SU-DHL-6 (cell line): ENCODE measurements around the gene RIN3.

Source experiments
- H2AFZ ChIP-seq: fragments of 200-600 bp; sonication (generic); 2 replicates; pipeline ENCODE4 v1.6.1; 2014; ENCODE audit warnings: low read depth, mild to moderate bottlenecking, moderate library complexity, mixed read lengths, antibody characterized with exemption, low read length; ENCODE audit not compliant: severe bottlenecking
- H3F3A ChIP-seq: fragments of 200-600 bp; shearing (Covaris generic); 2 replicates; pipeline ENCODE4 v1.6.0; 2016; ENCODE audit warnings: antibody characterized with exemption, mild to moderate bottlenecking; ENCODE audit not compliant: insufficient read depth
- H3K27ac ChIP-seq: fragments of 200-600 bp; sonication (generic); 2 replicates; pipeline ENCODE4 v1.5.1; 2016; ENCODE audit warnings: low read depth, mild to moderate bottlenecking, low read length, moderate library complexity, mixed read lengths
- H3K27me3 ChIP-seq: fragments of 200-600 bp; sonication (generic), shearing (Covaris generic); 2 replicates; pipeline ENCODE4 v1.6.0; 2014; ENCODE audit warnings: mild to moderate bottlenecking, low read length
- H3K36me3 ChIP-seq: fragments of 200-600 bp; sonication (generic); 2 replicates; pipeline ENCODE4 v1.6.1; 2014; ENCODE audit warnings: mild to moderate bottlenecking, low read length, mixed read lengths
- H3K4me2 ChIP-seq: fragments of 300-600, 200-600 bp; shearing (Covaris generic), sonication (generic); 2 replicates; pipeline ENCODE4 v1.6.0; 2014; ENCODE audit warnings: low read length, low read depth, mild to moderate bottlenecking; ENCODE audit not compliant: poor library complexity, severe bottlenecking
- H3K4me3 ChIP-seq: fragments of 200-600 bp; sonication (generic); 2 replicates; pipeline ENCODE4 v1.5.1; 2014; ENCODE audit warnings: antibody characterized with exemption, low read length, mild to moderate bottlenecking, mixed read lengths; ENCODE audit not compliant: insufficient read depth, poor library complexity, severe bottlenecking
- H3K79me2 ChIP-seq: fragments of 200-600 bp; sonication (generic); 2 replicates; pipeline ENCODE4 v1.6.1; 2014; ENCODE audit warnings: mild to moderate bottlenecking, low read length, moderate library complexity; ENCODE audit not compliant: insufficient read depth
- H3K9ac ChIP-seq: fragments of 200-600 bp; sonication (generic); 2 replicates; pipeline ENCODE4 v1.7.0; 2014; ENCODE audit warnings: mild to moderate bottlenecking, low read length
- H3K9me2 ChIP-seq: fragments of 200-600 bp; sonication (generic); replicated peaks from 2 replicates; pipeline ENCODE4 v1.6.1; 2014; ENCODE audit warnings: low read length; ENCODE audit not compliant: insufficient read depth
- H3K9me3 ChIP-seq: fragments of 200-600 bp; sonication (generic); 2 replicates; pipeline ENCODE4 v1.6.1; 2014; ENCODE audit warnings: low read length, mixed read lengths; ENCODE audit not compliant: insufficient read depth
- H4K20me1 ChIP-seq: fragments of 200-600 bp; sonication (generic); 2 replicates; pipeline ENCODE4 v1.6.1; 2014; ENCODE audit warnings: low read depth, mild to moderate bottlenecking, antibody characterized with exemption, low read length, moderate library complexity, mixed read lengths
- EZH2phosphoT487 ChIP-seq: fragments of 200-600 bp; sonication (generic), shearing (Covaris generic); conservative IDR thresholded peaks from 2 replicates; pipeline ENCODE4 v1.6.1; 2018; ENCODE audit warnings: mild to moderate bottlenecking, antibody characterized with exemption, low read length, moderate library complexity, mixed read lengths
- TF ChIP-seq, protein P1 (sequence below): fragments of 200-600 bp; sonication (generic); IDR thresholded peaks from one replicate; pipeline ENCODE4 v1.5.1; 2017; ENCODE audit warnings: antibody characterized with exemption, mild to moderate bottlenecking, low read length, moderate library complexity; ENCODE audit not compliant: insufficient read depth, poor library complexity, severe bottlenecking

RIN3 gene

GRCh38 chr14:92619671-92620456 is 106.3 kb downstream of the RIN3 start:
- no peak overlapping the region for H3K27ac ChIP-seq
- peaks cover 12% of the 10 kb centered on the region; the same call in 1 of the 2 replicates for H3K9me3 ChIP-seq
- no peak for TF ChIP-seq EZH2phosphoT487
- TF ChIP-seq, protein P1, sequence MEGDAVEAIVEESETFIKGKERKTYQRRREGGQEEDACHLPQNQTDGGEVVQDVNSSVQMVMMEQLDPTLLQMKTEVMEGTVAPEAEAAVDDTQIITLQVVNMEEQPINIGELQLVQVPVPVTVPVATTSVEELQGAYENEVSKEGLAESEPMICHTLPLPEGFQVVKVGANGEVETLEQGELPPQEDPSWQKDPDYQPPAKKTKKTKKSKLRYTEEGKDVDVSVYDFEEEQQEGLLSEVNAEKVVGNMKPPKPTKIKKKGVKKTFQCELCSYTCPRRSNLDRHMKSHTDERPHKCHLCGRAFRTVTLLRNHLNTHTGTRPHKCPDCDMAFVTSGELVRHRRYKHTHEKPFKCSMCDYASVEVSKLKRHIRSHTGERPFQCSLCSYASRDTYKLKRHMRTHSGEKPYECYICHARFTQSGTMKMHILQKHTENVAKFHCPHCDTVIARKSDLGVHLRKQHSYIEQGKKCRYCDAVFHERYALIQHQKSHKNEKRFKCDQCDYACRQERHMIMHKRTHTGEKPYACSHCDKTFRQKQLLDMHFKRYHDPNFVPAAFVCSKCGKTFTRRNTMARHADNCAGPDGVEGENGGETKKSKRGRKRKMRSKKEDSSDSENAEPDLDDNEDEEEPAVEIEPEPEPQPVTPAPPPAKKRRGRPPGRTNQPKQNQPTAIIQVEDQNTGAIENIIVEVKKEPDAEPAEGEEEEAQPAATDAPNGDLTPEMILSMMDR, result no peak
- no peak overlapping the region for H2AFZ ChIP-seq
- H3K4me3 ChIP-seq, result no peak overlapping the region
- H3F3A ChIP-seq, result no peaks in the 10 kb centered on the region
- H3K9me2 ChIP-seq, result no peaks in the 10 kb centered on the region
- no peak overlapping the region for H3K9ac ChIP-seq
- H4K20me1 ChIP-seq, result no peaks in the 10 kb centered on the region
- H3K36me3 ChIP-seq, result no peaks in the 10 kb centered on the region
- no peak overlapping the region for H3K4me2 ChIP-seq
- H3K79me2 ChIP-seq, result no peaks in the 10 kb centered on the region
- H3K27me3 ChIP-seq, result no peaks in the 10 kb centered on the region

DNA sequence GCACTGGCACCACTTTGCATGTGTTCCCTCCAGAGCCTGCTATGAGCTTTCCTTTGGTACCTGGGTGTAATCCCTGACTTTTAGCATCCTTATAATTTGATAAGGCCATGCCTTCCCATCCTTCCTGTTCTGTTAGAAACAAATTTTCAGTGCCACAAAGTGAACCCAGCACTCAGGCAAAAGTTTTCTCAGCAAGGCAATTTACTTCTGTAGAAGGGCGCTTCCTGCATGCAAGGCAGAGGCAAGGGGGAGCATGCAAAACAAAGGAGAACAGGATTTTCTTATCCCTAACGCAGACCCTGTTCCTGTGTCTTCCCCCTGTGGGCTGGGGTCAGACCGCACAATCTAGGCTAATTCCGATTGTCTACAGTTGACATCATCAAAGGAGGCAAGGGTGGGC is 108.7 kb downstream of the RIN3 start:
- H3K9me3 ChIP-seq, result peaks cover 12% of the 10 kb centered on the region; the same call in 1 of the 2 replicates
- no peaks in the 10 kb centered on the region for H3K79me2 ChIP-seq
- H3K4me3 ChIP-seq, result no peak overlapping the region
- H3K9me2 ChIP-seq, result no peaks in the 10 kb centered on the region
- H3K36me3 ChIP-seq, result no peaks in the 10 kb centered on the region
- H3K9ac ChIP-seq, result no peak overlapping the region
- TF ChIP-seq, protein P1, result no peak
- TF ChIP-seq EZH2phosphoT487, result no peak
- H3K4me2 ChIP-seq, result no peak overlapping the region
- no peaks in the 10 kb centered on the region for H3F3A ChIP-seq
- no peak overlapping the region for H2AFZ ChIP-seq
- no peak overlapping the region for H3K27ac ChIP-seq
- no peaks in the 10 kb centered on the region for H4K20me1 ChIP-seq
- no peaks in the 10 kb centered on the region for H3K27me3 ChIP-seq

- Histone ChIP-seq H2AFZ (no peak overlapping the region), H3K9me2 (no peaks in the 10 kb centered on the region), H3K9me3 (peaks cover 19% of the 10 kb centered on the region; the same call in 1 of the 2 replicates), H4K20me1 (no peaks in the 10 kb centered on the region), H3K27me3 (no peaks in the 10 kb centered on the region), H3K9ac (no peak overlapping the region), H3K27ac (no peak overlapping the region), H3K4me3 (no peak overlapping the region), H3K36me3 (no peaks in the 10 kb centered on the region), H3K79me2 (no peaks in the 10 kb centered on the region), H3F3A (no peaks in the 10 kb centered on the region), H3K4me2 (no peak overlapping the region)
- no peak for TF ChIP-seq EZH2phosphoT487
- TF ChIP-seq, protein P1, result no peak
Measured at GRCh38 chr14:92624764-92625163, 111.2 kb downstream of the RIN3 start.
